Hypothalamus (tissue), 51 donors: ENCODE measurements around the gene AQP9.
"Not testable (repeated sequence)": the region's sequence is repeated elsewhere in the genome, so short reads cannot be mapped to it uniquely, and the experiment has no call there.

Experiments
- DNase-seq, 51 donors: peaks; one replicate each; lab custom pipeline; 2025; lab: John Stamatoyannopoulos, UW

The AQP9 gene, protein sequence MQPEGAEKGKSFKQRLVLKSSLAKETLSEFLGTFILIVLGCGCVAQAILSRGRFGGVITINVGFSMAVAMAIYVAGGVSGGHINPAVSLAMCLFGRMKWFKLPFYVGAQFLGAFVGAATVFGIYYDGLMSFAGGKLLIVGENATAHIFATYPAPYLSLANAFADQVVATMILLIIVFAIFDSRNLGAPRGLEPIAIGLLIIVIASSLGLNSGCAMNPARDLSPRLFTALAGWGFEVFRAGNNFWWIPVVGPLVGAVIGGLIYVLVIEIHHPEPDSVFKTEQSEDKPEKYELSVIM

DNA sequence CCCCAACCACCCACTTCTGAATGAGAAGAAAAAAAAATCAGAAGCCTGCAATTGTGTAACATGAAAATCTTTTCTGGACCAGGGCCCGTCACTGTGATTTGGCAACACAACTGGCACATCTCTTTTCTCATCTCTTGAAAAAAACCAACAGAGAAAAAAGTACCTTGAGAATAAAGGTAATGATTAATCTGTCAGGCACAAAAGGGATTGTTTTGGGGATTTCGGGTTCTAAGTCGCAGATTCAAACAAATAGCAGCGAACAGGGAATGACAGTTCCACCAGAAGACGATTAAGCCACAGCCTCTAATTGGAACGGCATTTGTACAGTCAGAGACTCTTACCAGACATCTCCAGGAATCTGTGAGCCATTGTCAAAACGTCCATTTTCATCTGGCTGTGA, at the start of gene AQP9:
Gene AQP9, plus strand, starts transcription at position 276 of the 400 bp plus-strand sequence. CDS start 185 bp downstream, outside the sequence.
- DNase-seq: peak in 1 of 51 donors; percentile 5

DNA sequence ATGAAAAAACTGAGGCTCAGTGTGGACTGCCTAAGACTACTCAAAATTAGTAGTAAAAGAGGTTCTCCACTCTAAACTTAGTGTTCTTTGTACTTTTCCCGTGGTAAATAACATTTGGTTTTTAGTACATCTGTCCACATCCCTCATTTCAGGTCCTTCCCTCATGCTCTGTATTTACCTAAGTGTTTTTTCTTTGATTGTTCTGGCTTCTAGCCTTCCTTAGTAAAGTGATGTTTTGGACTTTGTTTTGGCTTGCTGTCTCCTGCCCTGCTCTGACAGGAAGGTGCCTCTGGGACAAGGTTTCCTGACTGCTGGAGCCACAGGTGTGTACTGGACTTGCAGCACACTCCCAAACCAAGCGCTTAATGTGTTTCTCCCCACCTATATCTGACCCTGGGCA, 42.8 kb upstream of the AQP9 start:
- no peak for DNase-seq

DNA sequence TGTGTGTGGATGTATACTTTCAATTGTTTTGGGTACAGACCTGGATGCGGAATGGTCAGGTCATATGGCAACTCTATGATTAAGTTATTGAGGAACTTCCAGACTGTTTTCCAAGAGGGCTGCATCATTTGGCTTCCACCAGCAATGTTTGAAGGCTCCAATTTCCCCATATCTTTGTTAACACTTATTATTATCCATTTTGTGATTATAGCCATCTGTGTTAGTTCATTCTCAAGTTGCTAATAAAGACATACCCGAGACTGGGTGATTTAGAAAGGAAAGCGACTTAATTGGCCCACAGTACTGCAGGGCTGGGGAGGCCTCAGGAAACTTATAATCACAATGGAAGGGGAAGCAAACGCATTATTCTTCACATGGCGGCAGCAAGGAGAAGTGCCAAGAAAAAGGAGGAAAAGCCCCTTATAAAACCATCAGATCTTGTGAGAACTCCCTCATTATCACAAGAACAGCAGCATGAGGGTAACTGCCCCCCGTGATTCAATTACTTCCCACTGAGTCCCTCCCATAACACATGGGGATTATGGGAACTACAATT, 41.6 kb upstream of the AQP9 start:
- DNase-seq: no peak

DNA sequence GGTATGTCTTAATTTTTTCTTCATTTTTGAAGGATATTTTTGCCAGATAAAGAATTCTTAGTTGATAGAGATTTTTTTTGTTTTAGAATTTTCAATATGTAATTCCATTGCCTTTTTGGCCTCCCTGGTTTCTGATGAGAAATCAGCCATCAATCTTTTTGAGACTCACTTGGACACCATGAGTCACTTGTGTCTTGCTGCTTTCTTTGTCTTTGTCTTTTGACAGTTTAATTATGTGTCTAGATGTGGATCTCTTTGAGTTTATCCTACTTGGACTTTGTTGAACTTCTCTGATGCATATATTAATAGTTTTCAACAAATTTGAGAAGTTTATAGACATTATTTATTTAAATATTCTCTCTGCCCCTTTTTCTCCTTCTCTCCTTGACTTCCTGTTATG, 34.7 kb upstream of the AQP9 start:
- no peak for DNase-seq

DNA sequence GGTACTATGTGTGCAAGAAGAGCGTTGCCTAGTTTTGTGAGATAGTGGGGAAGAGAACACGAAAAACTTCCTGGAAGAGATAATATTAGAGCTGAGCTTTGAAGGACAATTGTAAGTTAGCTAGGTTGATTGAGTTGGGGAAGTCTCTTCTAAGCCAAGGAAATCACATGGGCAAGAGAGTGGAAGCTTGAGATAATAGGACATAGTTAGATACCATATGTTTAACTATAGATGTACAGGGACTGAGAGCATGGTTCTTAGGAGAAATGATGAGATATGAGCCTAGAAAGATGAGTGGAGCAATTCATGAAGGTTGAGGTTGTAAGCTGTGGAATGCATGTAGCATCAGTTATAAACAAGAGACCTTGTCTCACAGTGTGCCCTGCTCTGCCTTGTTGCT, 30.1 kb upstream of the AQP9 start:
- DNase-seq: no peak

DNA sequence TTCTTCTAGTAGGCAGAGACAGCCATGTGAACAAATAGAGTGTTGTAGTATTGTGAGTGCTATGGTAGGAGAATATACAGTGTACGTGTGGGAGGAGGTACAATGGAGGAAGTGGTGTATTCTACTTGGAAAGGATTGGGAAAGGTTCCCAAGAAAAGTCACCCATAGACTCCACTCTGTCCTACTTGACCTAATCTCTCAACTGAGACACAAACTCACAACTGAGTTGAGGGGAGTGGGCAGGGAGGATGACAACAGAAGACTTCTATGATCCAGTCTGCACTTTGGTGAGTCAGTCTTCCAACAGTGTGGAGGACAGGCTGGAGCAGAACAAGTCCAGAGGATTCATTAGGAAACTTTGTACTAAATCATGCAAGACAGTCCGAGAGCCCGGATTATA, 28.8 kb upstream of the AQP9 start:
- DNase-seq: no peak

DNA sequence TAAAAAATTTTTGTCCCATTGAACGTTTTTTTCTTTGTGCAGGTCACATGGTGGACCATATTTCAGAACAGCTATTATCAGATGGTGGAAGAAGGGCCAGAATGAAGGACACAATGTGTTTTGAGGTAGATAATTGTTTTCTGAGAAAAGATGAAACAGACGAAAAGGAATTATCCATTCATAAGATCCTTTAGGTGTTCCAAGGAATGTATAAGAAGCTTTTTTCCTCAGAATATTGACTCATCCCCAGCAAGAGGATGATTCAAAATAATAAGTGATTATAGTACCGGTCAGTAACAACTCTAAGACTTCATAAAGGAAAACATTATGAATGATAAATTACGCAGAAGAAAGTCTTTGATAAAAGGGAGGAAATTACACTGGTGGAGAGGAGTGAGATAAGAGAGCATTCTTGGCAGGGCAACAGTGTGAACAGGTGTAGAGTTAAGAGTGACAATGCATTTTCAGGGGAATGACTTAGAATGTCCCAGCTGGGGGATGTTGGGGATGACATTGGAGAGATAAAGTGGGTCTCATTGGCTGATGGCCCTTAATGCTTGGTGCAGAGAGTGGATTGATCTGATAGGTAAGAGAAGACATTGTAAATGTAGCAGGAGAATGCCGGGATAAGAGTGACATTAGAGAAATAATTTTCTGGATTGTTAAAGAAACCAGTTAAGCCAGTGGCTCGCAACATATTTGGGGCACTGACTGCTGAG, 27.0 kb upstream of the AQP9 start:
- no peak for DNase-seq

DNA sequence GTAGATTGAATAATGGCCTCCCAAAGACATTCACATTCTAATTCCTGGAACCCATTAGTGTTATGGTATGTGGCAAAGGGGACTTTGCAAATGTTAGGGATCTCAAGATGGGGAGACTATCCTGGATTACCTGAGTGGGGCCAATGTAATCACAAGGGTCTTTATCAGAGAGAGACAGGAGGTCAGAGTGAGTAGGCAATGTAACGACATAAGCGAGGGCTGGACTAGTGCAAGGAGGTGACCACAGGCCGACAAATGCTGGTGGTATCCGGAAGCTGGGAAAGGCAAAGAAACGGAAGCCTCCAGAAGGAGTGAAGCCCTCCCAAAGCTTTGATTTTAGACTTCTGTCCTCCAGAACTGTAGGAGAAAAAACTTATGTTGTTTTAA, 26.5 kb upstream of the AQP9 start:
- DNase-seq: no peak

DNA sequence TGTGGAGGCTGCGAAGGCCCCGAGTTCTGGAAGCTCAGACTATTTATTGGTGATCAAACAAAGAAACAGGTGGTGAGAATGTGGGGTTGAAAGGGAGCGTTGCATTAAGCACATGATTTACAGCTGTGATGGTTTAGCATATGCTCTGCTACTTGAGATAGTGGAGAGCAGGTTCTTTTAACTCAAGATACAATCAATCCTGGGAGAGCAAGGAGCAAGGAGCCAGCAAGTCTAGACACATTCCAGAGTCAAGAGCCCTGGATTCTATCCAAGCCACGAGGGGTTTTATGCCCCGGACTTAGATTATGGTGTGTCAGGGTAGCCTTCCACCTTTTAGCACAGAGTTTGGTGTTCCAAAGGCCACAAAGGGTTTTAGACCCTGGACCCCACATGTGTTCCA, 24.8 kb upstream of the AQP9 start:
- DNase-seq: not testable (repeated sequence)

DNA sequence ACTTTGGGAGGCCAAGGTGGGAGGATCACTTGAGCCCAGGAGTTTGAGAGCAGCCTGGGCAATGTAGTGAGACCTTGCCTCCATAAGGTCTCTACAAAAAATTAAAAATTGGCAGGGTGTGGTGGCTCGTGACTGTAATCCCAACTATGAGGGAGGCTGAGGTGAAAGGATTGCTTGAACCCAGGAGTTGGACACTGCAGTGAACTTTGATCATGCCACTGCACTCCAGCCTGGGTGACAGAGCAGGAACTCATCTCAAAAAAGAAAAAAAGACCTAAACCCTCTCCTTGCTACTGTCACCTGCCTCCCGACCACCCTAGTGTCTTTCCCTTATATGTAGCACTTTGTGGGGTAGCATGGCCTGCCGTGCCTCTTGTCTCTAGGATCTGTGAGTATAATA, 23.8 kb upstream of the AQP9 start:
- DNase-seq: no peak

DNA sequence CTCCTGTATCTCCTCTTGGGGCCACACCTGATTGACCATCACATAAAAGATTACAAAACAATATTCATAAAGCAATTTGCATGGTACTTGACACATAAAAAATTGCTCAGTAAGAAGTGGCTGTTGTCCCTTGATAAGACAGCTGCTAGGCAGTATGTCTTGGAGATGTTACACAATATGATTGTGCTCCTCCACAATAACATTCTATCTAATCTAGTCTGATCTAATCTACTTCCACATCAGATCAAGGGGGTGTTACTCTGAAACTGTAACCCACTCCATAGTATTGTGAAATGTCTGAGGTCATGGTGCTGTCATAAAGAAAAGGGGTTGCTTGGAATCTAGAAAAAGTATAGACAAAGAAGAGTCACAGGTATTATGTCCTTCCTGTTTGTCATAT, 23.4 kb upstream of the AQP9 start:
- DNase-seq: no peak

DNA sequence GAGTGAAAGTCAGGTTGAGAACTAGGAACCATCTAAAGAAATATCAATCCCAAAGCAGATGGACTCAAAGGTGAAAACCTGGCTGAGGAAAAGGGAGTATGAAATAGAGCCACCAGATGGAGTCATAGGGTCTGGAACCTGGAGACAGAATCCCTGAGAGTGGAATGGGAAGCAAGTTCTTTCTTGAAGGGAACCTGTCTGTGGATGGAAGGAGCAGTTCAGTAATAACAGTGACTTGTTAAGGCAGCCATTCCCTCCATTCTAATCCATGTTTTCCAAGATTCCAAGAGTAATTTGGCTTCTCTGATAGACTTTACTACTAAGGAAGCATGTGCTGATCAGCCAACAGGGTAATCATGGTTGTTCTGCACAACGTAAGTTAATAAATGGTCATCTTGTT, 22.5 kb upstream of the AQP9 start:
- DNase-seq: no peak

DNA sequence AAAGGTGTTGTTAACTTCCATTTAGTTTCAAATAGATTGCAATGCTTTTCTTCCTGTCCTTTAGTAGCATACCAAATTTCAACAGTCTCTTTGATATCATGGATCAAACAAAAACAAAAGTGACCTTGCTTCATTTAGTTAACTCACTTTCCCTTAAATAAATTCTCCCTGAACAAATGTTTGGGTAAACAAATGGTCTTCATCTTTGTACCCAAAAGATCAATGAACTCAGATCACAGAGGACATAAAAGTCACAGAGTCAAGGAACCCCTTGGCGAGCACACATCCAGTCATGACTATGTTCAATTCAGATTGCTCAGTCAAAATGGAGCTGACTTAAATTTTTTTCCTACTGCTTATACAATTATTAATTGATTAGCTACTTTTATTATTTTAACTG, 20.6 kb upstream of the AQP9 start:
- DNase-seq: no peak

DNA sequence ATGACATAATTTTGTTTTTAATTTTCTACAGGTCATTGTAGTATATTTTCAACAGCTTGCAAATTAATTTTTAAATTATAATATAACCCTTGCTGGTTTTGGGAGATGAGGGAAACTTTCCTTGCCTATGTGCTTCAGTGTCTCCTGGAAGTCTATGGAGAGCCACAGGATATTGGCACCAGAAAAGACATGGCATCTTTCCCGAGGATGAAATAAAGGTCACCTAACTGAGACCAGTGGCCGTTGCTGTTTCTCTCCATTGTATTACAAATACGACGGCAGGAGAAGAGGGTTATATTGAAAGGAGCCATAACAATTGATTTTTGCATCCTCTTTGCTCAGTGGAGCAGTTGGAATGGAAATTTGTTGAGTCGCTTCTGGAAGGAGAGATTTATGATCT, 19.9 kb upstream of the AQP9 start:
- DNase-seq: no peak

DNA sequence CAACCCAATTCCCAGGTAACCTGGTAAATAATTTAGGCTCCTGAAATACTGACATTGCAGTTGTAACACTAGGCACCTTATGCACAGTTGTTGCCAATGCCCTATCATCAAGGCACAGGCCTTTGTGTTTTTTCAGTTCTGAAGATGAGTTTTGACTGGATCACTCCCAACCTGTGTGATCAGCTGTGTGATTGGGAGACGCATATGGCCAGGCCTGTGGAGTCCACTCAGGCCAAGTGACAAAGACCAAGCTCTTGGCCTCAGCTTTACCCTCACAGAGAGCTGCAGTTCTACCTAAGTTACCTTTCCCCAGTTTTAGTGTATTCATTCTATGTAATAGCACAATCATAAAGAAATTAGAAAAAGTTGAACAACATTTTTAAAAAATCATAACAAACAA, 19.2 kb upstream of the AQP9 start:
- DNase-seq: no peak

DNA sequence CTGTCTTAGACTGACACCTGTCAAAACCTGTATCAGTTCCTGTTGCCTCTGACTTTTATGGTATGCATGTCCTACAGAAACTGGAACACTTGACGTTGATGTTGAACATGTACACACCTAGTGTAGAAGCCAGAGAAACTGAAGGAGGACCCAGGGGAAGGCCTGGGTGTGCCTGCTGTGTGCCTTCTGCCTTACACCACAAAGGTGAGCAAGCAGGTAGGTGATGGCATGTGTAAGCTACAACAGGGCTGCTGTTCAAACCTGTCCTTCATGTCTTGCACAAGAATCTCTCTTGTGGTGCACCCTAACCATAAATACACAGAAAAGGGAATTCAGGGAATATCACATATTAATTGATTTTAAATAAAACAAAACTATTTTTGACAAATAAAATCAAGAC, 13.6 kb upstream of the AQP9 start:
- no peak for DNase-seq

DNA sequence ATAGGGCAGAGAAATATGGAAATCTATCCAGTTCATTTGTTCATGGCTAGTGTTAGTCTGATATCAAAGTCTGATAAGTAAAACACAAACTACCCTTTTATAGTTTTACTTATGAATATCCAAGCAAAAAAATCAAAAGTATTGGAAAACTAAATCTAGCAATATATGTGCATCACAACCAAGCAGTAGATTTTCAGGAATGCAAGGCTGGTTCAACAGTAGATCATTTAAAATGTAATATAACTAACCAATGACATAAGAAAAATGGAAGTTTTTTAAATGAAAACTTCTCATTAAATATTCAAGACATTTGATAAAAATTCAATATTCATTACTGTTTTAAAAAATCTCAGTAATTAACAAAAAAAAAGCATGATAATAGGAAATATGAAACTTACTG, 12.8 kb upstream of the AQP9 start:
- no peak for DNase-seq

DNA sequence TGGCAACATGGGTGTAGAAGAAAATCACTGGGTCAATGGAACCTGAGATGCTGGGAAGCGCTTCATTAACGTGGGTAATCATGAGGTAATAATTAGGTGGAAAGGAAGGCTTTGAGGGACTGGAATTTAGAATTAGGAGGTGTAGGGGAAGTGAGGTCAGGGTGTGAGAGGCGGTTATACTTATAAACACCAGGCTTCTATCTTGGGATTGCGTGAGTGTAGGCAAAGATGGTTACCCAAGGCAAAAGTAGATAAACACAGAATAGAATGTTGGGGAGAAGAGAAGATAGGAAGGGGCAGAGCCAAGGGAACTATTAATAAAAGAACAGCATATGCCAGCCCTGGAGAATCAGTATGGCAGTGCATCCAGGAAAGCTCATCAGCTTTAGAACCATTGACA, 3.3 kb upstream of the AQP9 start:
- DNase-seq: no peak

DNA sequence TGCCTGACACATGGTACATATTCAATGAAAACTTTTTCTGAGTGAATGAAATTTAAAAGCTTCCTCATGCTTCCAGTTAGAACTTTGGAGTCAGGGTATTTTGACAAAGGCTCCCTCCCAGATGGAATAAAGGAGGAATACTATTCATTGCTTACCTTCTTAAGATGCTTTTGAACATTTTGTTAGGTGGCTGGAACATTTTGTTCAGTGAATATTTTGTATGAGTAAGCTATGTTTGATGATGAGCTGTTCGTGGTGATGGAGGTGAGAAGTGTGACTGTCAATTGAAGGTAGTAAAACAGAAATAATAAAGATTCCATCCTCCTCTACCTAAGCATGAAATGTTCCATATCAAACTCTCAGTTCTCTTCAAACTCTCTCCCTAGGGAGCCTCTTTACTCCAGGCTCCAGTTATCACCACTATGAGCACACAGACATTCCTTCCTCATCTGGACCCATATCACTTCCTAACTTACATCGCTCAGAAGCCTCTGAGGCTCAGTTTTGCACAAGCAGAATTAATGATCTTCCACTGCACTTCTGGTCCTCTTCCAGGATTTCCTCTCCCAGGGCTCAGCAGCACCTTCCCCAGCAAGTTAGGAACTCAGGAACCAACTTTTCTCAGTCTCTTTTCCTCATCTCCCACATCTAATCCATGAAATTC, 2.5 kb upstream of the AQP9 start:
- peak in 1 of 51 donors; percentile 4 for DNase-seq

DNA sequence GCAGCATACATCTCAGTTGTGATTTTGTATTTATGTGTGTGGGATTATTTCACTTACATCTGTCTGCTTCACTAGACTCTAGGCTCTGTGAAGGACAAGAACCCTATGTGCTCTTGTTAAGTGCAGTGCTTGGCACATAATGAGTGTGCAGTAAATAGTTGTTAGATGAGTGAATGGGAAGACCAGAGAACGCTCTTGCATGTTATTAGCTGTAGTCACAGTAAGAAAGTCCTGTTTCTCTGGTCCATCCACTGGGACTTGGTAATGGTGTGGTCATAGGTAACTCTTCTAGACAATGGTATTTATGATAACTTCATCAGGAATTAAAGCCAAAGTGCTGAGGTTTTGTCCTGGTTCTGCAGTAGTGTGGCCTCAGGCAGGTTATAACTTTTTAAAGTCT, 1.4 kb upstream of the AQP9 start:
- DNase-seq: no peak

DNA sequence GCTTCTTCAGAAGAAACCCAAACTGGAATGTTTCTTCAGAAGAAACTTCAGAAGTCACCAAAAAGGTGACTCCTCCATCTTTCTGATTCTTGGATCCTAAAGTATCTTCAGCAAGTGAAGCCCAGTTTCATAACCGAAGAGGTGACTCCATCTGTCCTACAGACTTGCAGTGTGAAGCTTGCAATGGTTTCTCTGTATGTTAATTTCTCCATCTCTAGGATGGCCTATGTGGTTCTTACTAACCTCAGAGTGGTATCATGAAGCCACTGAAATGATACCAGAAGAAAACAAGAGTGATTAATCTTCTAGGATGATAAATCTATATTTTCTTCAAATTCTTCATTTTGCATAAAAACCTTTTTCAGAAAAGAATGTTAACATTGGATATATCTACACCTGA, 495 bp upstream of the AQP9 start:
- DNase-seq: no peak
